C4-2B (cell line): ENCODE data around the gene SLC25A51.

ENCODE experiments used
- H3K27ac ChIP-seq: fragments of 450-650 bp; 2 replicates; pipeline ENCODE4 v1.5.1; 2017
- CTCF ChIP-seq: fragments of 450-650 bp; conservative IDR thresholded peaks from 2 replicates; pipeline ENCODE4 v1.5.1; 2017; ENCODE audit warnings: mild to moderate bottlenecking
- ZFX ChIP-seq: fragments of 450-650 bp; IDR thresholded peaks from 2 replicates; pipeline ENCODE4 v1.6.1; 2017

SLC25A51 gene

GRCh38 chr9:37943345-37944265, 39.7 kb upstream of the SLC25A51 start:
- no peak for TF ChIP-seq CTCF
- no peak for TF ChIP-seq ZFX
- H3K27ac ChIP-seq = no peak overlapping the region

GRCh38 chr9:37942621-37943344, 38.9 kb upstream of the SLC25A51 start:
- TF ChIP-seq CTCF (no peak), ZFX (no peak)

GRCh38 chr9:37941253-37941652, 37.3 kb upstream of the SLC25A51 start:
- no peak overlapping the region for H3K27ac ChIP-seq

More at GRCh38 chr9:37942621-37943344, 38.9 kb upstream of the SLC25A51 start:
- no peak overlapping the region for H3K27ac ChIP-seq

GRCh38 chr9:37939575-37940095, 35.7 kb upstream of the SLC25A51 start:
- no peak overlapping the region for H3K27ac ChIP-seq
- TF ChIP-seq ZFX (no peak), CTCF (no peak)

More at GRCh38 chr9:37941253-37941652, 37.3 kb upstream of the SLC25A51 start:
- no peak for TF ChIP-seq CTCF
- TF ChIP-seq ZFX = no peak

GRCh38 chr9:37938121-37938891, 34.4 kb upstream of the SLC25A51 start:
- H3K27ac ChIP-seq = no peak overlapping the region
- TF ChIP-seq ZFX = no peak
- no peak for TF ChIP-seq CTCF

- TF ChIP-seq ZFX = no peak
- TF ChIP-seq CTCF = no peak
- H3K27ac ChIP-seq = no peak overlapping the region
These were observed 33.4 kb upstream of the SLC25A51 start for GRCh38 chr9:37937366-37937765.
